GM19438 (cell line): ENCODE measurements around the gene KASH5.

Experiments
- ATAC-seq: cut with Tn5 transposase; IDR thresholded peaks from one replicate; pipeline ENCODE4 v1.9.1; 2021; ENCODE audit warnings: low read depth; ENCODE audit not compliant: unreplicated experiment

The KASH5 gene

GRCh38 chr19:49420227-49420626 is 32.2 kb downstream of the KASH5 start:
- ATAC-seq, result no peak

GRCh38 chr19:49421039-49421877 is 33.2 kb downstream of the KASH5 start:
- ATAC-seq, result no peak

GRCh38 chr19:49421878-49422202 is 33.8 kb downstream of the KASH5 start:
- ATAC-seq, result no peak

GRCh38 chr19:49422407-49423070 is 34.5 kb downstream of the KASH5 start:
- ATAC-seq, result no peak

- no peak for ATAC-seq
These were observed 35.3 kb downstream of the KASH5 start, which contains the start of gene PTH2 for GRCh38 chr19:49423071-49423984. PTH2 (minus strand) TSS chr19:49423441; CDS start chr19:49423339, 102 bp downstream.

- no peak for ATAC-seq
These were observed 35.9 kb downstream of the KASH5 start for GRCh38 chr19:49423985-49424303.

GRCh38 chr19:49425178-49425577 is 37.1 kb downstream of the KASH5 start, which contains the start of gene GFY:
GFY (plus strand) TSS chr19:49425388; CDS start chr19:49426431, 1,043 bp downstream.
- no peak for ATAC-seq

- ATAC-seq, result no peak
These were observed 38.0 kb downstream of the KASH5 start for GRCh38 chr19:49425922-49426592.

GRCh38 chr19:49427339-49427738 is 39.3 kb downstream of the KASH5 start:
- no peak for ATAC-seq

GRCh38 chr19:49427855-49428546 is 40.0 kb downstream of the KASH5 start:
- no peak for ATAC-seq

- ATAC-seq, result no peak
These were observed 40.8 kb downstream of the KASH5 start for GRCh38 chr19:49428547-49429451.

- ATAC-seq, result no peak
These were observed 42.2 kb downstream of the KASH5 start for GRCh38 chr19:49430172-49430677.

- no peak for ATAC-seq
These were observed 42.8 kb downstream of the KASH5 start for GRCh38 chr19:49430678-49431329.

- ATAC-seq, result no peak
These were observed 43.3 kb downstream of the KASH5 start for GRCh38 chr19:49431330-49431749.

GRCh38 chr19:49432141-49433073 is 44.4 kb downstream of the KASH5 start:
- ATAC-seq, result no peak

- no peak for ATAC-seq
These were observed 45.3 kb downstream of the KASH5 start for GRCh38 chr19:49433240-49433901.
